ENCODE results near the gene CDC6.
A peak's percentile ranks its signal among the peaks of the same experiment; 100 is the strongest.

DNA sequence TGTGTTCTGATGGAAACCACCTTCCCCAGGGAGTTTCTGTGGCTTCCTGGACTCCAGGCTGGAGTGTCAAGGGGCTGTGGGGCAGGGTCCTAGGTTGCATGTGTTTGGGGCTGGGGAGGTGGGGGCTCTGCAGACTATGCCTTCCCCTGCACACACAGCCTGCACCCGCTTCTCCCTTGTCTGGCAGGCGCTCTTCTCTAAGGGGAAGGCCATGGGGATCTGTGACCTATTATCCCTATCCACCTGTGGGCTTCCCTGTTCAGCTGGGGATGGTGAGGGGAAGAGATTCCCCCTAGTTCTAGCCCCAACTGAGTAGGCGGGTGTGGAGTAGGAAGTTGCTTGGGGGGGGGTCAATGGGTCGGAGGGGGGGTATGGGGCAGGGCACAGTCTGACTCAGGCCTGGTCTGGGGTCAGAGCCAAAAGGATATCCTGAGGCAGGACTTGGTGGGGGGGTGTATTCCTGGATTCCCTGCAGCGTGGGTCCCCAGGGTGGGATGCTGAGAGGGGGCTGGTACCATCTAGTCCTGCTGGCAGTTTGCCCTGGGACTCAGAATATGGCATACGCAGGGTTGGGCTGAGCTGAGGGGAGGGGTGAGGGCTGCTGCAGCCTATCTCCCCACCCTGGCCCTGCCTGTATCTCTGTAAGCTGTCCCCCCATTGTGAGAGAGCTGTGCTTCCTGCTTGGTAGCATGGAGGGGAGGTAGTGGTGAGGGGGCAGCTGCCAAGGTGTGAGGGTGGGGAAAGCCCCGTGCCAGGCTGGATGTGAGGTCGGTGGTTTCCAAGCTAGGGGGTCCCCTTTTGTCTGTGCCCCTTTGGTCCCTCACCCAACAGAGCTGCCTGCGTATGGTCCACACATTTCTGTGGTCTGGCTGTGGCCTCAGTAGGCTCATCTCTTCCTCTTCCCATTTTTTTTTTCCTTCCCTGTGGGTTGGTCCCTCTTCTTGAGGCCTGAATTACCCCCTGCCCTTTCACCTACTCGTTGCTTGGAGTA lies 36.0 kb downstream of the CDC6 start:
- no peak for TF ChIP-seq POLR2A (IDR thresholded peaks at IDR 0.05)
- no peak for TF ChIP-seq EP300 (IDR thresholded peaks at IDR 0.05)
- TF ChIP-seq, protein P1, sequence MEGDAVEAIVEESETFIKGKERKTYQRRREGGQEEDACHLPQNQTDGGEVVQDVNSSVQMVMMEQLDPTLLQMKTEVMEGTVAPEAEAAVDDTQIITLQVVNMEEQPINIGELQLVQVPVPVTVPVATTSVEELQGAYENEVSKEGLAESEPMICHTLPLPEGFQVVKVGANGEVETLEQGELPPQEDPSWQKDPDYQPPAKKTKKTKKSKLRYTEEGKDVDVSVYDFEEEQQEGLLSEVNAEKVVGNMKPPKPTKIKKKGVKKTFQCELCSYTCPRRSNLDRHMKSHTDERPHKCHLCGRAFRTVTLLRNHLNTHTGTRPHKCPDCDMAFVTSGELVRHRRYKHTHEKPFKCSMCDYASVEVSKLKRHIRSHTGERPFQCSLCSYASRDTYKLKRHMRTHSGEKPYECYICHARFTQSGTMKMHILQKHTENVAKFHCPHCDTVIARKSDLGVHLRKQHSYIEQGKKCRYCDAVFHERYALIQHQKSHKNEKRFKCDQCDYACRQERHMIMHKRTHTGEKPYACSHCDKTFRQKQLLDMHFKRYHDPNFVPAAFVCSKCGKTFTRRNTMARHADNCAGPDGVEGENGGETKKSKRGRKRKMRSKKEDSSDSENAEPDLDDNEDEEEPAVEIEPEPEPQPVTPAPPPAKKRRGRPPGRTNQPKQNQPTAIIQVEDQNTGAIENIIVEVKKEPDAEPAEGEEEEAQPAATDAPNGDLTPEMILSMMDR (IDR thresholded peaks at IDR 0.05) = no peak
- peak; percentile 21 for TF ChIP-seq POLR2AphosphoS5 (IDR thresholded peaks at IDR 0.05)

All from gastroesophageal sphincter (tissue), 3 donors.